H9 (cell line): ENCODE measurements around the gene MMP23B. TPM values are rescaled to one million over a fixed set of nuclear protein-coding genes. Genes with fewer than 3 reads are reported as not detected.

ENCODE experiments used
- DNase-seq: peaks from one replicate; pipeline ENCODE4 v3.0.0-alpha.2; 2017
- H2AFZ ChIP-seq: one replicate; pipeline ENCODE4 v1.6.1; 2013; ENCODE audit warnings: mild to moderate bottlenecking, low read length, control low read depth, moderate library complexity
- H2AK5ac ChIP-seq: 2 replicates; pipeline ENCODE4 v1.6.1; 2013; ENCODE audit warnings: low read length, control low read depth, mixed read lengths; ENCODE audit not compliant: insufficient read length
- H2BK120ac ChIP-seq: one replicate; pipeline ENCODE4 v1.6.1; 2013; ENCODE audit warnings: low read depth, mild to moderate bottlenecking, low read length, control low read depth, inconsistent platforms; ENCODE audit not compliant: poor library complexity, severe bottlenecking
- H2BK12ac ChIP-seq: 2 replicates; pipeline ENCODE4 v1.6.1; 2013; ENCODE audit warnings: low read length, control low read depth, mixed read lengths, low read depth; ENCODE audit not compliant: insufficient read length
- H2BK15ac ChIP-seq: 2 replicates; pipeline ENCODE4 v1.6.1; 2013; ENCODE audit warnings: low read depth, low read length, control low read depth
- H2BK20ac ChIP-seq: one replicate; pipeline ENCODE4 v1.6.1; 2013; ENCODE audit warnings: low read depth, mild to moderate bottlenecking, low read length, control low read depth, inconsistent platforms; ENCODE audit not compliant: poor library complexity, severe bottlenecking
- H2BK5ac ChIP-seq: 2 replicates; pipeline ENCODE4 v1.6.1; 2013; ENCODE audit warnings: low read length, control low read depth, mixed read lengths; ENCODE audit not compliant: insufficient read length
- H3K14ac ChIP-seq: 2 replicates; pipeline ENCODE4 v1.6.1; 2013; ENCODE audit warnings: low read length, control low read depth; ENCODE audit not compliant: insufficient read depth
- H3K18ac ChIP-seq: 2 replicates; pipeline ENCODE4 v1.6.1; 2013; ENCODE audit warnings: low read depth, mild to moderate bottlenecking, mixed read lengths, low read length, control low read depth; ENCODE audit not compliant: insufficient read length
- H3K23ac ChIP-seq: 2 replicates; pipeline ENCODE4 v1.6.1; 2013; ENCODE audit warnings: low read length, control low read depth, mixed read lengths, low read depth; ENCODE audit not compliant: insufficient read length
- H3K23me2 ChIP-seq: 2 replicates; pipeline ENCODE4 v1.6.1; 2013; ENCODE audit warnings: low read depth, mild to moderate bottlenecking, mixed read lengths, low read length, control low read depth; ENCODE audit not compliant: insufficient read length, poor library complexity, severe bottlenecking
- H3K27ac ChIP-seq: 2 replicates; pipeline ENCODE4 v1.5.1; 2013; ENCODE audit warnings: low read length, control low read depth, mixed read lengths, low read depth; ENCODE audit not compliant: insufficient read length
- H3K27me3 ChIP-seq: 2 replicates; pipeline ENCODE4 v1.6.1; 2013; ENCODE audit warnings: low read length, control low read depth, inconsistent platforms; ENCODE audit not compliant: insufficient read depth
- H3K4ac ChIP-seq: 2 replicates; pipeline ENCODE4 v1.6.1; 2013; ENCODE audit warnings: low read depth, mild to moderate bottlenecking, control low read depth, inconsistent platforms, low read length, moderate library complexity
- H3K4me1 ChIP-seq: 2 replicates; pipeline ENCODE4 v1.6.1; 2013; ENCODE audit warnings: low read length, control low read depth, inconsistent platforms; ENCODE audit not compliant: insufficient read depth
- H3K4me2 ChIP-seq: 2 replicates; pipeline ENCODE4 v1.6.1; 2013; ENCODE audit warnings: low read length, control low read depth, mixed read lengths; ENCODE audit not compliant: insufficient read length, insufficient read depth
- H3K56ac ChIP-seq: 2 replicates; pipeline ENCODE4 v1.6.1; 2013; ENCODE audit warnings: low read depth, mild to moderate bottlenecking, mixed read lengths, low read length, control low read depth; ENCODE audit not compliant: insufficient read length
- H3K79me1 ChIP-seq: 2 replicates; pipeline ENCODE4 v1.6.1; 2013; ENCODE audit warnings: low read depth, mild to moderate bottlenecking, moderate library complexity, low read length, control low read depth, inconsistent platforms; ENCODE audit not compliant: insufficient read depth, poor library complexity, severe bottlenecking
- H3K79me2 ChIP-seq: 2 replicates; pipeline ENCODE4 v1.6.1; 2013; ENCODE audit warnings: low read length, control low read depth, inconsistent platforms; ENCODE audit not compliant: insufficient read depth
- H3K9ac ChIP-seq: 2 replicates; pipeline ENCODE4 v1.6.1; 2013; ENCODE audit warnings: low read length, control low read depth, mixed read lengths; ENCODE audit not compliant: insufficient read length; ENCODE audit errors: extremely low read depth
- H3K9me3 ChIP-seq: one replicate; pipeline ENCODE4 v1.6.1; 2013; ENCODE audit warnings: low read depth, low read length, inconsistent platforms; ENCODE audit not compliant: control insufficient read depth
- H3T11ph ChIP-seq: one replicate; pipeline ENCODE4 v1.6.1; 2013; ENCODE audit warnings: mild to moderate bottlenecking, low read length, control low read depth, inconsistent platforms
- H4K20me1 ChIP-seq: one replicate; pipeline ENCODE4 v1.6.1; 2013; ENCODE audit not compliant: control insufficient read depth, insufficient read length, insufficient read depth
- H4K5ac ChIP-seq: 2 replicates; pipeline ENCODE4 v1.6.1; 2013; ENCODE audit warnings: low read depth, mild to moderate bottlenecking, mixed read lengths, low read length, control low read depth; ENCODE audit not compliant: insufficient read length
- H4K8ac ChIP-seq: replicated peaks from 2 replicates; pipeline ENCODE4 v1.6.1; 2013; ENCODE audit warnings: low read length, control low read depth, mixed read lengths, low read depth; ENCODE audit not compliant: insufficient read length
- H4K91ac ChIP-seq: 2 replicates; pipeline ENCODE4 v1.6.1; 2013; ENCODE audit warnings: low read depth, mild to moderate bottlenecking, moderate library complexity, mixed read lengths, low read length, control low read depth; ENCODE audit not compliant: insufficient read length
- H3K27ac Mint-ChIP-seq, 3 experiments: 2 replicates in 2 of 3; 3 replicates in 1 of 3; pipeline ENCODE4 v1.8.0; 2020 to 2021; ENCODE audit warnings: mixed read lengths in 3 of 3, mild to moderate bottlenecking in 1 of 3, moderate library complexity in 1 of 3
- H3K27me3 Mint-ChIP-seq: 2 replicates; pipeline ENCODE4 v1.8.0; 2021; ENCODE audit warnings: low read depth, mild to moderate bottlenecking, moderate library complexity, mixed read lengths
- H3K36me3 Mint-ChIP-seq, 3 experiments: 2 replicates in 2 of 3; 3 replicates in 1 of 3; pipeline ENCODE4 v1.8.0; 2020 to 2021; ENCODE audit warnings: low read depth in 3 of 3, mixed read lengths in 3 of 3; ENCODE audit not compliant: insufficient read depth in 1 of 3
- H3K4me1 Mint-ChIP-seq, 2 experiments: 2 replicates each; pipeline ENCODE4 v1.8.0; 2020; ENCODE audit warnings: mixed read lengths in 2 of 2
- H3K4me3 Mint-ChIP-seq, 2 experiments: 2 replicates in 1 of 2; 3 replicates in 1 of 2; pipeline ENCODE4 v1.8.0; 2020 to 2021; ENCODE audit warnings: mild to moderate bottlenecking in 2 of 2, mixed read lengths in 2 of 2, moderate library complexity in 1 of 2
- H3K9me3 Mint-ChIP-seq, 2 experiments: 2 replicates in 1 of 2; 3 replicates in 1 of 2; pipeline ENCODE4 v1.8.0; 2020; ENCODE audit warnings: mild to moderate bottlenecking in 2 of 2, mixed read lengths in 2 of 2, moderate library complexity in 1 of 2
- CTCF ChIP-seq: fragments of 200-600 bp; sonication (generic); conservative IDR thresholded peaks from 3 replicates; pipeline ENCODE4 v1.8.0; 2021; ENCODE audit warnings: antibody characterized with exemption, mild to moderate bottlenecking
- WGBS: extraction: QIAGEN DNeasy Blood & Tissue Kit; methylation state at CpG from one replicate; pipeline ENCODE4 v1.1.7; 2013; ENCODE audit warnings: missing lambda C conversion rate, low lambda C conversion rate, mixed read lengths; ENCODE audit not compliant: insufficient read length; ENCODE audit errors: extremely low coverage; 5-methylcytosine and 5-hydroxymethylcytosine counted together
- total RNA-seq: library from RNA; stranded (reverse); gene quantifications from 2 replicates; pipeline ENCODE4 v1.2.1, GENCODE V29; 2021

Gene MMP23B
- total RNA-seq, 1 experiment from 2014 or later, result 12.5 TPM

- H4K5ac ChIP-seq, result no peak overlapping the region
- H3K4me3 Mint-ChIP-seq, result no peak overlapping the region
These were observed 27.5 kb upstream of the MMP23B start for GRCh38 chr1:1604374-1605033.

More at GRCh38 chr1:1604374-1605033, 27.5 kb upstream of the MMP23B start:
- Mint-ChIP-seq H3K27ac (no peak overlapping the region), H3K4me1 (peaks cover 0 to 2% of the 10 kb centered on the region in 2 experiments; a peak in 1 of 4 replicates), H3K27me3 (peaks cover 42% of the 10 kb centered on the region), H3K9me3 (no peaks in the 10 kb centered on the region), H3K36me3 (no peaks in the 10 kb centered on the region)
- H3K9ac ChIP-seq, result no peak overlapping the region
- no peak overlapping the region for H2BK120ac ChIP-seq
- H3K4me1 ChIP-seq, result no peaks in the 10 kb centered on the region
- no peaks in the 10 kb centered on the region for H3K9me3 ChIP-seq
- H3K79me1 ChIP-seq, result no peaks in the 10 kb centered on the region
- H4K91ac ChIP-seq, result no peak overlapping the region
- no peak overlapping the region for H3K23ac ChIP-seq
- H2AFZ ChIP-seq, result no peak overlapping the region
- H4K20me1 ChIP-seq, result no peaks in the 10 kb centered on the region
- no peak overlapping the region for H3K18ac ChIP-seq
- no peaks in the 10 kb centered on the region; the same call in 1 of the 2 replicates for H3K27me3 ChIP-seq
- no peak overlapping the region for H3K56ac ChIP-seq
- no CpG with 5 or more reads among the region's 15 CpGs for WGBS
- H3K27ac ChIP-seq, result no peak overlapping the region
- H3K23me2 ChIP-seq, result peaks cover 4% of the 10 kb centered on the region
- no peak overlapping the region for H3T11ph ChIP-seq
- no peak overlapping the region for H2BK12ac ChIP-seq
- H4K8ac ChIP-seq, result no peak overlapping the region
- H3K79me2 ChIP-seq, result no peaks in the 10 kb centered on the region
- no peak overlapping the region for H3K4me2 ChIP-seq
- TF ChIP-seq CTCF, result no peak
- H2BK5ac ChIP-seq, result no peak overlapping the region
- DNase-seq, result no peak
- H3K14ac ChIP-seq, result no peak overlapping the region
- no peak overlapping the region for H2BK15ac ChIP-seq
- no peak overlapping the region for H2AK5ac ChIP-seq
- no peak overlapping the region for H3K4ac ChIP-seq
- H2BK20ac ChIP-seq, result no peak overlapping the region
